Stimulated activated CD4-positive, alpha-beta T cell treated with anti-CD3 and anti-CD28 coated beads, Interleukin-4, amount 100 ng/mL, for 1 hour (primary cell): Measurements from ENCODE around the gene MYMK.

ENCODE experiments used
- DNase-seq: peaks from one replicate; pipeline ENCODE4 v3.0.0-alpha.2; 2020

MYMK gene

DNA sequence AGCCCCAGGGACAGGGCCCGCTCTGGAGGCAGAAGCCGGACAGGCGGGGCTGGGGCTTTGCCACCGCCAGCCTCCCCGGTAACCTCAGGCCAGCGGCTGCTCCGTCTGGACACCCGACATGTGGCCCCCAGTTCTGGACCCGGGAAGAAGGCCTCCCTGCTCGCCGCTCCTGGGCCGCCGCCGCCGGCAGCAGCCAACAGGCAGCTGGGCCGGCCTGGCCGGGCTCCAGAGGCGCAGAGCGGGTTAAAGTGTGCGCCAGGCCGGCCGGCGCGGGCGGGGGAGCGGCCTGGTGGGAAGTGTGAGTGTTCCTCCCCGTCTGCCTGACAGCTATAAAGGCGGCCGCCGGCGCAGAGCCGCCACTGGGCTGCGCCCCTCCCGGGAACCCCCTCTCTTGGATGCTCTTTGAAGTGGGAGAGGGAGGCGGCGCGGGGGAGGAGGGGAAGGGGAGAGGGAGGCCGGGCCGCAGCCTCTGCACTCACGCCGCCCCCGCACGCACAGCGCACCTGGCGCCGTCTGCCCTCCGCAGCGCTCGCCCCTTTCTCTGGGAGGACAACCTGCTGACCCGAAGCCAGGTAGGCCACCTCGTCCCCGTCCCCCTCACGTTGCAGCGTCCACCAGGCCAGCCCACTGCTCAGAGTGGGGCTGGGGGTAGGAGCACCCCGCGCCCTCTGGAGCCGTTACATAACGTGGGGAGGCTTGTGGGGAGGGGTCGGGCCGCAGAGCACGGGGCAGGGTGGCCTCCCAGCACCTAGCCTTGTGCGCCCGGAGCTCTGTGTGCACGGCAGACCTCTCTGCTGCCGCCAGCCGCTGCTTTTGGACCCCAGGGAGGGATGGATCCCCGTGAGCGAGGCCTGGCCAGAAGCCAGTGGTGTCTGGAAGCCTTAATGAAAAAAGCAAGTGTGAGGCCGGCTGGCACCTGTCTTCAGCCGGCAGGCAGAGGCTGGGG, 9.9 kb upstream of the MYMK start, which contains the start of gene ADAMTSL2:
TSS of gene ADAMTSL2 (plus strand) at position 359 of the 946 bp plus-strand sequence. CDS start 2,009 bp downstream, outside the sequence.
- peak; percentile 56 for DNase-seq

DNA sequence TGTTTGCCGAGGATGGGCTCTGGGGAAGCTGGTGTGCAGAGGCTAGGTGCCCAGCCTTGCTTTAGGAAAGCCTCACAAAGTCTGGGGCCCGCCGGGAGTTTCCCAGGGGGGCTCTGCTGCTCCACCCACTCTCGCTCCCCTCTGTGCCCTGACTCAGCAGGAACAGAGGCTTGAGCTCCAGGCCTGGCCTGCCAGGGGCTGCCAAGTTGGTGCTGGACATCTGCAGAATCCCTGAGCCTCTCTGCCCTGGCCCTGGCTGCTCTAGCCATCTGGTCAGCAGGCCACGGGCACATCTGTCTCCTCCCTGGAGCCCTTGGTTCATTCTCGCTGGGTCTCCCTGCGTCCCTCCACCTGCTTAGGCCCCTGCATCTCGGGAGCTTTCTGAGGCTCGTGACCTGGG, 9.1 kb upstream of the MYMK start:
- DNase-seq, result no peak

DNA sequence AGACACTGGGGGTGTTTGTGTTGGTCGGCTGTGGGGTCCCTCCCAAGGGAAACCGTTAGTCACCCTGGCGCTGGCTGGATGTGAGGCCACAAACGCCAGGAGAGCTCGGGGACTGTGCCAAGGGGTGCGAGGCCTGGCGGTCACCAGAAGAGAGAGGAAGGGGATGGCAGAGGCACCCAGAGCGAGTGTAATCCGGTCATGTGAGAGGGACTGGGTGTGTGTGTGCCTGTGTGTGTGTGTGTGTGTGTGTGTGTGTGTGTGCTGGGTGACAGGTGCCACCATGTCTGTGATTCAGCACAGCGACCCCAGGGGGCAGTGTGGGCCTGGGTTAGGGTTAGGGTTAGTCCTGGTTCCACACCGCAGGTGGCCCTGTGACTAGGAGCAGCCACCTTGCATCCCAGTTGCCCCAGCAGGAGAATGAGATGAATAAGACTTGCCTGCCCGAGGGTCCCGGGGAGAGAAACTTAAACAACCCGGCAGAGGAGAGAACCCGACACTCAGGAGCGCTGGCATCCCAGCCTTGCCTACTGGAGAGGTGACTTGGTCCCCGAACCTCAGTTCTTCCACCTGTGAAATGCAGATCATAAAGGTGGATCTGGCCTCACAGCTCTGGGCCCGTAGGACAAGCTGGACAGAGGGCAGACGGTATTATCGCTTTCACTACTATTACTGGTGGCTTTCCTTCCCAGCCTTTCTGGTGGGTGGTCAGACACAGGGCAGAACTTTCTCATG, 8.3 kb upstream of the MYMK start:
- DNase-seq, result peak; percentile 76

DNA sequence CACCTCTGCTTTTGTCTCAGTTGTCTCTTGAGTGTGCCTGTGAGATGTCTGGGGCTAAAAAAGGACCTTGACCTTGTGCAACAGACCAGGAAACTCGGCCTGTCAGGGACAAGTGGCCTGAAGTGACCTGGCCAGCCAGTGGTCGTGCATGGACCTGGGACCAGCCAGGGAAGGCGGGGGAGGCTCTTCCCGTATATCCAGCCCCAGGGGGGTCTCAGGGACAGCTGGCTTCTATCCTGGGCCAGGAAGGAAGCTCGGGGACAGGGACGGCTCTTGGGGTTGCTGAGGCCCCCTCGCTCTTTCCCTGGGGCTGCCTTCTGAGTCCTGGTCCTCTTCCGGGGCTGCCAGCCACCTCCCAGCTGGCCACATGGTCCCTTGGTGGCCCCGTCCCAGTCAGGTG, 6.5 kb upstream of the MYMK start:
- DNase-seq, result no peak

DNA sequence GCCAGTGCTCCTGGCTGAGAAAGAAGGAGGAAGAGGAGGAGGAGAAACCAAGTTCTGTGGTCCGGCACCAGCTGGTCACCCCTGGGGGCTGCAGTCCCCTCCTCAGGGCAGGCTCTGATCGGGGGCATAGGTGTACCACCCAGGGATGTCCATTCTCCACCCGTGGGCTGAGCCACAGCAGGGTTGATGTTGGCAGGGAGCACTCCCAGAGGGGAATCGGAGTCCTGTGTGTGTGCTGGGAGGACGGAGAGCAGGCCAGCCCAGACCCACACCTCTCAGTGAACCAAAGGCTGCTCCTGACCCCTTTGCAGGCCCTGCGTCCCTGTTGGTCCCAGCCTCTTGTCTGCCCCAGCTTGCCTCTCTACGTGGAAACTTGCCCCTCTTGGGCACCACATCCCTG, 5.1 kb upstream of the MYMK start:
- no peak for DNase-seq

DNA sequence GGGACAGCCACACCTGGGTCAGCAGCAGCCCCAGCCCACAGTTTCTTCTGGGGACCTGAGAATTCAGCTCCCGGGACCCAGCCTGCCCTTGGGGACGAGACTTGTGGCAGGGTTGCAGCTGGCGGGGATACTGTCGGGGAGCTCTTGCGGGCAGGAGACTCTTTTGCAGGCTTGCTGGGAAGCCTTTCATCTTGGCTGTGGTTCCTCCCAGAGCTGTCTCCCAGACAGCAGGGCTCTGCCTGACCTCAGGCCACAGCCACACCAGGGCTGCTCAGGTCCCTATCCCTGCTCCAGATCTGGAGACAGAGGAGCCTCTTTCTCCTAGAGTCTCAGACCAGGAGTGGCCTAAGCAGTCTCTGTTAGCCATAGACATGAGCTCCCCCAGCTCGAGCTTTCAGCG, 4.7 kb upstream of the MYMK start:
- DNase-seq, result no peak

DNA sequence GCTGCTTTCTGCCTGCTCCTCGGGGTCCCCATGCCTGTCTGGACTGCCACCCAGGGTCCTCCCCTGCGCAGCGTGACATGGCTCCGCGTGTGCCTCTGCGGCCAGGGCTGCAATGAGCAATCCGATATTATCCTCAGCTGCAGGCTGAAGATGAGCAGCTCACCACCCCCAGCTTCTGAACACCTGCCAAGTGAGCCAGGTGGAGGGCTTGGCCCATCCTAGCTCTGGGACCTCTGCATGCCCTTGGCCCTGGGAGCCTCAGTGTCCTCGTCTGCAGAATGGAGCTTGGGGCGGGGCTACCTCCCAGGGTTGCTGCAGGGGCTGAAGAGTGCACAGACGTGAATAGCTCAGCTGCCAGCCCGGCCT, 4.1 kb upstream of the MYMK start:
- DNase-seq, result no peak

DNA sequence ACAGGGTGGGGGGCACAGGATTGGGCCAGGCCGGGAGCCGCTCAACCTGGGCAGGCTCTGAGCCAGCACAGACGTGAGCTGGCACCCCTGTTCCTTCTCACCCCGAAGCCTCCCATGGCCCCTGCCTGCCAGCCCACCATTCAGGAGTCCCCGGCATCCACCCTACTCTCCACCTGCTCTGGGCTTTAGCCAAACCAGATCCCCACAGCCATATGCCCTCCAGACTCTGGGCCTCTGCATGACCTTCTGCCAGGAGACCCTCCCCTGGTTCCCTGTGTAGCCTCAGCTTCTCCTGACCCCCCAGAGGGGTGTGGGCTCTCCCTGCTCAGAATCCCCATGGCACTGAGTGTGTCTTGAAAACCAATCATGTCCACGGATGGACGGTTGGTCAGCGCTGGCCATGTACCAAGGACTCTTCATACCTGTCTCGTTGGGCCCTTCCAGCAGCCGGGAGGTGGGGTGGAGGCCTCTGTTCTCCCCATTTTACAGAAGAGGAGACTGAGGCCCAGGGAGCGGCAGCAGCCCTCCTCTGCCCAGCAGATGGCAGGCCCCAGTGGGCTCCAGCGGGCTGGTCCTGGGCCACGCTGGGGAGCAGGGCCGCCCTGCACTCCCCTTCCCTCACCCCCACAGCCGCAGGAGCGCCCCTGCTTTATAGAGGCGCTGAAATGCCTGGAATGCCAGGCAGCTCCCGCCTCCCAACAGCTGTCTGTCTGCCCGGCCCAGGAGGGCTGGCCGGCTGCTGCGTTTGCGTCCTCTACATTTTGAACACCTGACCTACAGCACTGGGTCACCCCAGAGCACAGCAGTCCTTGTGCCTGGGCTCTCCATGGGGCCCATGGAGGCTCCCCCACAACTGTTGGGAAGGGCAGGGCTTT, 3.5 kb upstream of the MYMK start:
- no peak for DNase-seq

DNA sequence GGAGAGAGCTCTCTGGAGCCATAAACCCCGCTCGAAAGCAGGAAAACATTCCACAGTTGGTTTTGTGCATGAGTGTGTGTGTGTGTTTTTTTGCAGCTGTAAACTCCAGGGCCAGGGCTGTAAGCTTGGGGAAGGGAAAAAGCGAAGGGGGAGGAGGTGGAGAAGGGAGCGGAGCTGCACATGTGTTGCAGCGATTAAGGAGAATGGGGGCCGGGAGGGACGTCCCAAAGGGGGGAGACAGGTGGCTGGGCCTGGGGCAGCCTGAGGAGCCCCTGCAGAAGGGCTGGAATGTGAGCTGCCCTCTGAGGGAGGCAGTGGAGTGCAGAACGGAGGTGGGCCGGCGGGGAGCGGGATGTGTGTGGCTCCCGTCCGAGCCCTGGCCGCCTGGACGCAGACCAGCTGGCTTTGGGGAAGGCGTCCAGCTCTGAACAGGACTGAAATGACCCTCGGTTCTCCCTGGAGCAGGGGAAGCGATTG, 2.7 kb upstream of the MYMK start:
- DNase-seq, result no peak

DNA sequence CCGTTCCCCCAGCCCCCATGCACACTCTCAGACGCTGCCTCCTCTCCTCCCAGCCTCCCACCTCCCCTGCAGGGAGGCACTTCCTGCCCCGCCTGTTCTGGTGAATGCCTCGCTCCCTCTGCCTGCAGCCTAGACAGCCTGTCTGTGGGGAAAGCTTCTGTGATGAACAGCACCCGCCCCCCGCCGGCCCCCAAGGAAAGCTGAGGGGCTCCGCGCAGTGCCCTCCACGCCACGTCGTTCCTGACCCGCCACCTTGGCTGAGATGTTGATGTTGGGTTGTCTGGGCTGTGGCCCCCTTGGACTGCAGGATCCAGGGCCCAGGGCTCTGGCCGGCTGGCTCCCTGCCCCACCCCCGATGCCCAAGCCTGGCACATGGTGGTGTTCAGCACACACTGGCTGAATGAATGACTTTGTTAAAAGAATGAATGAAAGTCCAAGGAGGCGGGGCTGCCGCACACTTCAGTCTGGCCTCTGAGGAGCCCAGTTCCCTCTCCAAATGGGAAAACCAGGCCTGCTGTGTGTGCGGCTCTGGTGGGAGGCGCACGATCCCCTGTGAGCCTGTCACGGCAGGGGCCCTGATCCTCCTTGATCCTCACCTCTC, 2.1 kb upstream of the MYMK start:
- DNase-seq, result no peak

DNA sequence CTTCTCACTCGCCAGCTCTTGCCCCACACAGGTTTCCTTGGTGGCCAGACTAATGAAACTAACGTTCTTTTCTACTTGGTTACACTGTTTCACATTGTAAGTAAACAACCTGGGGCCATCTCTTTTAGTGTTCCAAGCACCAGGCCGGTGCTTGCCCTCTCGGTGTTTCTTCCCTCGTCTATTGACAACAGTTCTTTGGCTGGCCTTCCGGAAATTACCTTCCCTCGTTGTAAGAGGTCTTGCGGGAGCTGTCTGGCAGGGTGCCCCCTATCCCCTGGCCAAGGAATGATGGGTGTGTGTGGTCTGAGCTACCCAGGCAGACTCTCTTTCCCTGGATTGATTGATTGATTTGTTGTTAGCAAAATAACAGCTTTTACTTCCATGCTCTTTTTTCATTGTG, 918 bp upstream of the MYMK start:
- DNase-seq, result no peak

DNA sequence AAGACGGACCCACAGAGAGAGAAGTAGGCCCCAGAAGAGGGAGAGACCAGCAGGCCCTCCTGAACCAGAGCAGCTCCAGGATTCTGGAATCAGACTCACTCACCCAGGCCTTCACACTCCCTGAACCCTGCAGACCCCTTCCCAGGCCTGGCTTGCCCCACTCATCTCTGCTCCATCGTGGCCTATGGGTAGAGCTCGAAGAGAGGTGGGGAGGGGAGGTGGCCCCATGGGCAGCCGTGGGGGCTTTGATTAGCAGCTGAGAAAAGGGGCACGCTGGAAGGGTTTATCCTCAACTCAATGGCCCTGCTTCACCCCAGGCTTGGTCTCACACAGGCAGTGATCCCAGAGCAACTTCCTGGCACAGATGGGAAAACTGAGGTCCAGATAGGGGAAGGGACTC, 613 bp downstream of the MYMK start:
- DNase-seq, result no peak

DNA sequence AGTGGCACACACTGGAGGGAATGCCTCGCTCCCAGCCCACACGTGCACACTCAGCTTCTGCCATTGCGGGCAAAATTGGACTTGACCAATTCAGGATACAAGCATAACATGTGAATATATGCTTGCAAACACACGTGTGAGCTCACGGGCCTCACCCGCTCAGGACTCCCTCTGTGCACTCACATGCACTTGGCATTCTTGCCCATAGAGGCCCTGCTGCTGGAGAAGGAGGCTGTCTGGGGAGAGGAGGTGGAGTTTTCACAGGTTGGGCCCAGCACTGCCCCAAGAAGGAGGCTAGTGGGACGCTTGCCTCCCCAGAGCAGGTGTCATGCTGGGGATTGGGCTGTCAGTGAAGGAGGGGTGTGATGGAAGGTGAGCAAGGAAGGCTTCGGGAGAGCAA, 1.7 kb downstream of the MYMK start:
- no peak for DNase-seq

DNA sequence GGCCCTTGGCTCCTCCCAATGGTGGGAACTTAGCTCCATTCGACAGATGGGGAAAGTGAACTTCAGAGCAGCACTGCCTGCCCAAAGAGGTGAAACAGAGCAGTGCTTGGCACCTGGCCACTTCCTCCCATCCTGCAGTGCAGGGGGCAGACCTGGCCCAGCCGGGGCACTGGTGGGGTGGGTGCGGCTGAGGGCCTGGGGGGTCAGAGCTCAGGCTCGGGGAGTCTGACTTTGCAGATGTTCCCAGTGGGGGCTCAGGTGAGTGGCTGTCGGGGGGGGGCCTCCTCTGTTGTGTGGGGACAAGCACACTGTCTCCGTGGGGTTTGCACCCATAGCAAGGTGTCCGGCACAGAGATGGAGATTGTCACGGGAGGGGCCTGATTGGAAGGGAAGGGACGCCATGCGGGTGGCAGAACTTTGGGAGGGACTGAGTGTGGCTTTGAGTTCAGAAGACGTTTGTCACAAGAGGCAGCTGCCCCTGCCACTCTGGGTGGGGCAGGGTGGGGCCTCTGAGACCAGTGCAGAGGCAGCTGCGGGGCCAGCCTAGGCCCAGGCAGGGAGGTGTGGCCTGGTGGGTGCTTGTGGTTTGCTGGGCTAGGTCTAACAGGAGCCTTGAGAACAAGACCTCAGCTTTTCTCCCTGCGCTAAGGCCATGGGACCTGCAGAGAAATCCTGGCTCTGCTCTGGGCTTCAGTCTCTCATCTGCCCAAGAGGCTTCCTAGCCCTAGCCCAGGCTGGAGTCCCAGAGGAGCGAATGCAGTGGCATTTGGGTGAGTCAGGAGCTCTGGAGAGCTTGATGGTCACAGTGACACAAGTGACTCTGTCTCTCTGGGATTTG, 2.5 kb downstream of the MYMK start:
- DNase-seq, result no peak

DNA sequence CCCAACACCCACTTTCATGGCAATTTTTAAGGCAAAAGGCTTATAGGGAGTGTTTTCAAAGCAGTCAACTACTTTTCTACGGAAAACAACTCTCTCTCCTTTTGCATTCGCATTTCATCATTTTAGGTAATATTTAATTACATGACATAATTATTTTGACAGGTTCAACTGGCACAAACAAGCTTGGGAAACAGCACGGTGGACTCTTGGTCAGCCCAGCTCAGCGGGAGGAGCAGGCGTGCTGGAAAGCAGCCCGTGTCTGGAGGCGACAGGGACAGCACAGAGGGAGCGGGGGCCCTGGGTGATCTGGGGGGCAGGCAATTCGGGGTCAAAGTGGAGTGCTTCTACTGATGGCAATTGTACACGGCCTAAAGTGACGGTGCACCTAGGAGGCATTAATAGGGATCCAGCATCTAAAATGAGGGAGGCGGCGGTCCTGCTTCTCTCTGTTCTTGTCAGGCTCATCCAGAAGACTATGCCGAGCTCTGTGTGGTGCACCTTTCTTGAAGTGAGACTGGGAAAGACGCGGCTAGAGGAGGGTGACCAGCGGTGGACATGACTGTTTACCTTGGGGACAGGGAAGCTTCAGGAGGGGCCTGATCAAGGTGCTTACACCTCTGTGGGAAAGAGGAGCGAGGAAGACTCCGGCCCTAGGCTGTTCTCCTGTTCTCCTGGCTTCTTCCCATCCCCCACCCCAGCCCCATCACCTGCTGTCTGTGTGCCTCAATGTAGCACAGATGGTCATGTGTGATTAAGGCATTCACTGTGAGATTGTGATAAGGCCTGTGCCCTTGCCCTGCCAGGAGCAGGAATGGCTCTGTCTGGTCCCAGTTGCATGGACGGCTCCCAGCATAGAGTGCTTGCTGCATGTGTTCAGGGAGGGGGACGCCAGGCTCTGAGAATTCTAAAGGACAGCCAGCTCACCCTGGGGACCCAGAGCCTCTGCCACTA, 3.4 kb downstream of the MYMK start:
- no peak for DNase-seq

DNA sequence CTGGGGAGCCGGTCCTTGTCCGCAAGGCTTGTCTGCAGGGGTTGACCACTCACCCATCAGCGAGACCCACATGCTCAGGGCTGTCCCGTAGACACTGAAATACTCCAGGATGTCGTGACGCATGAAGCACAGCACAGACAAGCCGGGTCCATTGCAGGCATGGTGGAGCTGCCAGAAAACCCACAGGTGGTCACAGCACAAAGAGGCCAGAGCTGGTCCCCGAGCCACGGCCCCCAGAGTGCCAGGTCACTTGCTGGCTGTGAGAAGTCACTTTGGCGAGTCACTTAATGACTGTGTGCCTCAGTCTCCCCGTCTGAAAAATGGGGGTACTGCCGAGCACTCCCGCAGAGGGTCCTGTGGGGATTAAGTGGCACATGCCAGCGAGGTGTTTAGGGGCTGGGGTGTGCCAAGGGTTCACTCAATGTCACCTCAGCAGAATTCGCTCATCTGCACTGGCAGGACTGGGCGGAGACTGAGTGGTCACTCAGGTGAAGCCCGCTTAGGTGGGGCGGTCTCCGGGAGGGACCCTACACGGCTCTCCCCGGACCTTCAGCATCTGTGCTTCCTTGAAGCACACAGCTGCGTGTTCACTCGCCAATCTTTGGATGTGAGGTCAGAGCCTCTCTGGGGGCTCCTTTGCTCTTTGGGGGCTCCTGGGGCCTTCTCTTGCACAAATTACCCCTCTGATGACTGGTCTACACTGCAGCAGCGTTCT, 4.5 kb downstream of the MYMK start:
- no peak for DNase-seq

DNA sequence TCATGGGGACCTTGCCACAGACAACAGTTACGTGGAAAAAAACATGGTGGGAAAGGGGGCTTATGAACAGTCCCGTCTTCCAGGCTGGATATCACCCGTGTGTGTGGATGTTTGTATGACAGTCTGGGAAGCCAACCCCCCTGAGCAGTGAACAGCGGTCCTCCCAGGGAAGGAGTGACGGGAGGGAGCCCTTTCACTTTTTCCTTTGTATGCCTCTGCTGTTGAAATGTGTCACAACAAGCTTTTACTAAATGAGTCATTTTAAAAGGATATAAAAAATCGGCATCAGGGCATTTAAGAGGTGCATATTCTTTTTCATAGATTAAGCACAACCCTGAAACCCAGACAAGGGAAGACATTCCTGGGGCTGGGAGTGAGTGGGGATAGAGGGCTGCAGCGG, 5.1 kb downstream of the MYMK start:
- DNase-seq, result no peak

DNA sequence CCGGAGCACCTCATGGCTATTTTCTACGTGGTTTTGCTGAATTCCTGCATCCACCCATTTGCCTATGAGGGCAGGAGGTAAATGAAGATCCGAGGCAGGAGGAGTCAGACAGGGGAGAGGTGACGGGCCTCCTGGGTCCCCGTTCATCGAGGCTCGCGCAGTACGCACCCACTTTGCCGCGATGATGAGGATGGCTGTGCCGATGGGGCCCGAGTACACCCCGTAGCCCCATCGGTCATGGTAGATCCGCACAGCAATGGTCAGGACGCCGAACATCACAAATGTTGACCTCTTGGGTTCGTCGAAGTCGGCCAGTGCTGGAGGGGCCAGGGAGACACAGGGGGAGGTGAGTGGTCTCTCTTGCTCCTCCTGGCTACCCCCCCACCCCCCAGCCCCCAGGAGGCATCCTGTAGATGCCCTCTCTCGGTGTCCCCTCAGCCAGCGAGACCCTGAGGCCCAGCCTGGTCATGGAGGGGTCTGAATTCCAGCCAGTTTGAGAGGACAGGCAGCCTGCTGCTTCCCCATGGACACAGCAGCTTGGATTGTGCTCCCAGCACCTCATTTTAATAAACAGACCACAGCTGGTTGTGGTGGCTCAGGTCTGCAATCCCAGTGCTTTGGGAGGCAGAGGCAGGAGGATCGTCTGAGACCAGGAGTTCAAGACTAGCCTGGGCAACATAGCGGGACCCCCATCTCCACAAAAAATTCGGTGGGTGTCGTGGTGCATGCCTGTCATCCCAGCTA, 5.9 kb downstream of the MYMK start:
- no peak for DNase-seq

DNA sequence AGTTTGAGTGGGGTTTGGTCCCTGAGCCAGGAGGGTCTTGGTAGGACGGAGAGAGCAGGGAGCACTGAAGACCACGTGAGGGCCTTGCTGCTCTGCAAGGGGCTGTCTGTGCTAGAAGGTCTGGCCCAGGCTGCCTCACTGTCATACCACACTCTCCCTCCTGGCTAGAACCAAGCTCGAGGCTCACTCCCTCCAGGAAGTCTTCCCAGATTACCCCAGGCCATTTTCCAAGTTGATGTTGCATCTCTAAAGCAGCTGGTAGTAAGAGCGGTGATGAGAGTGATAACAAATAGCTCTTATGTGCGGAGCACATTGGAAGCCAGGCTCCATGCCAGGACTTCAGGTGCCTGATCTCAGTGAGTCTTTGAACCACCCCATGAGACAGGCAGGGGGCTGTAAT, 6.6 kb downstream of the MYMK start:
- no peak for DNase-seq
